H9 (cell line): ENCODE results near the gene G6PC2. TPM values are rescaled to one million over a fixed set of nuclear protein-coding genes. Genes with fewer than 3 reads are reported as not detected.

Experiments used
- DNase-seq: peaks from one replicate; pipeline ENCODE4 v3.0.0-alpha.2; 2017
- H2AFZ ChIP-seq: one replicate; pipeline ENCODE4 v1.6.1; 2013; ENCODE audit warnings: mild to moderate bottlenecking, low read length, control low read depth, moderate library complexity
- H2AK5ac ChIP-seq: 2 replicates; pipeline ENCODE4 v1.6.1; 2013; ENCODE audit warnings: low read length, control low read depth, mixed read lengths; ENCODE audit not compliant: insufficient read length
- H2BK120ac ChIP-seq: one replicate; pipeline ENCODE4 v1.6.1; 2013; ENCODE audit warnings: low read depth, mild to moderate bottlenecking, low read length, control low read depth, inconsistent platforms; ENCODE audit not compliant: poor library complexity, severe bottlenecking
- H2BK12ac ChIP-seq: 2 replicates; pipeline ENCODE4 v1.6.1; 2013; ENCODE audit warnings: low read length, control low read depth, mixed read lengths, low read depth; ENCODE audit not compliant: insufficient read length
- H2BK15ac ChIP-seq: 2 replicates; pipeline ENCODE4 v1.6.1; 2013; ENCODE audit warnings: low read depth, low read length, control low read depth
- H2BK20ac ChIP-seq: one replicate; pipeline ENCODE4 v1.6.1; 2013; ENCODE audit warnings: low read depth, mild to moderate bottlenecking, low read length, control low read depth, inconsistent platforms; ENCODE audit not compliant: poor library complexity, severe bottlenecking
- H2BK5ac ChIP-seq: 2 replicates; pipeline ENCODE4 v1.6.1; 2013; ENCODE audit warnings: low read length, control low read depth, mixed read lengths; ENCODE audit not compliant: insufficient read length
- H3K14ac ChIP-seq: 2 replicates; pipeline ENCODE4 v1.6.1; 2013; ENCODE audit warnings: low read length, control low read depth; ENCODE audit not compliant: insufficient read depth
- H3K18ac ChIP-seq: 2 replicates; pipeline ENCODE4 v1.6.1; 2013; ENCODE audit warnings: low read depth, mild to moderate bottlenecking, mixed read lengths, low read length, control low read depth; ENCODE audit not compliant: insufficient read length
- H3K23ac ChIP-seq: 2 replicates; pipeline ENCODE4 v1.6.1; 2013; ENCODE audit warnings: low read length, control low read depth, mixed read lengths, low read depth; ENCODE audit not compliant: insufficient read length
- H3K23me2 ChIP-seq: 2 replicates; pipeline ENCODE4 v1.6.1; 2013; ENCODE audit warnings: low read depth, mild to moderate bottlenecking, mixed read lengths, low read length, control low read depth; ENCODE audit not compliant: insufficient read length, poor library complexity, severe bottlenecking
- H3K27ac ChIP-seq: 2 replicates; pipeline ENCODE4 v1.5.1; 2013; ENCODE audit warnings: low read length, control low read depth, mixed read lengths, low read depth; ENCODE audit not compliant: insufficient read length
- H3K27me3 ChIP-seq: 2 replicates; pipeline ENCODE4 v1.6.1; 2013; ENCODE audit warnings: low read length, control low read depth, inconsistent platforms; ENCODE audit not compliant: insufficient read depth
- H3K4ac ChIP-seq: 2 replicates; pipeline ENCODE4 v1.6.1; 2013; ENCODE audit warnings: low read depth, mild to moderate bottlenecking, control low read depth, inconsistent platforms, low read length, moderate library complexity
- H3K4me1 ChIP-seq: 2 replicates; pipeline ENCODE4 v1.6.1; 2013; ENCODE audit warnings: low read length, control low read depth, inconsistent platforms; ENCODE audit not compliant: insufficient read depth
- H3K4me2 ChIP-seq: 2 replicates; pipeline ENCODE4 v1.6.1; 2013; ENCODE audit warnings: low read length, control low read depth, mixed read lengths; ENCODE audit not compliant: insufficient read length, insufficient read depth
- H3K56ac ChIP-seq: 2 replicates; pipeline ENCODE4 v1.6.1; 2013; ENCODE audit warnings: low read depth, mild to moderate bottlenecking, mixed read lengths, low read length, control low read depth; ENCODE audit not compliant: insufficient read length
- H3K79me1 ChIP-seq: 2 replicates; pipeline ENCODE4 v1.6.1; 2013; ENCODE audit warnings: low read depth, mild to moderate bottlenecking, moderate library complexity, low read length, control low read depth, inconsistent platforms; ENCODE audit not compliant: insufficient read depth, poor library complexity, severe bottlenecking
- H3K79me2 ChIP-seq: 2 replicates; pipeline ENCODE4 v1.6.1; 2013; ENCODE audit warnings: low read length, control low read depth, inconsistent platforms; ENCODE audit not compliant: insufficient read depth
- H3K9ac ChIP-seq: 2 replicates; pipeline ENCODE4 v1.6.1; 2013; ENCODE audit warnings: low read length, control low read depth, mixed read lengths; ENCODE audit not compliant: insufficient read length; ENCODE audit errors: extremely low read depth
- H3K9me3 ChIP-seq: one replicate; pipeline ENCODE4 v1.6.1; 2013; ENCODE audit warnings: low read depth, low read length, inconsistent platforms; ENCODE audit not compliant: control insufficient read depth
- H3T11ph ChIP-seq: one replicate; pipeline ENCODE4 v1.6.1; 2013; ENCODE audit warnings: mild to moderate bottlenecking, low read length, control low read depth, inconsistent platforms
- H4K20me1 ChIP-seq: one replicate; pipeline ENCODE4 v1.6.1; 2013; ENCODE audit not compliant: control insufficient read depth, insufficient read length, insufficient read depth
- H4K5ac ChIP-seq: 2 replicates; pipeline ENCODE4 v1.6.1; 2013; ENCODE audit warnings: low read depth, mild to moderate bottlenecking, mixed read lengths, low read length, control low read depth; ENCODE audit not compliant: insufficient read length
- H4K8ac ChIP-seq: replicated peaks from 2 replicates; pipeline ENCODE4 v1.6.1; 2013; ENCODE audit warnings: low read length, control low read depth, mixed read lengths, low read depth; ENCODE audit not compliant: insufficient read length
- H4K91ac ChIP-seq: 2 replicates; pipeline ENCODE4 v1.6.1; 2013; ENCODE audit warnings: low read depth, mild to moderate bottlenecking, moderate library complexity, mixed read lengths, low read length, control low read depth; ENCODE audit not compliant: insufficient read length
- H3K27ac Mint-ChIP-seq, 3 experiments: 2 replicates in 2 of 3; 3 replicates in 1 of 3; pipeline ENCODE4 v1.8.0; 2020 to 2021; ENCODE audit warnings: mixed read lengths in 3 of 3, mild to moderate bottlenecking in 1 of 3, moderate library complexity in 1 of 3
- H3K27me3 Mint-ChIP-seq: 2 replicates; pipeline ENCODE4 v1.8.0; 2021; ENCODE audit warnings: low read depth, mild to moderate bottlenecking, moderate library complexity, mixed read lengths
- H3K36me3 Mint-ChIP-seq, 3 experiments: 2 replicates in 2 of 3; 3 replicates in 1 of 3; pipeline ENCODE4 v1.8.0; 2020 to 2021; ENCODE audit warnings: low read depth in 3 of 3, mixed read lengths in 3 of 3; ENCODE audit not compliant: insufficient read depth in 1 of 3
- H3K4me1 Mint-ChIP-seq, 2 experiments: 2 replicates each; pipeline ENCODE4 v1.8.0; 2020; ENCODE audit warnings: mixed read lengths in 2 of 2
- H3K4me3 Mint-ChIP-seq, 2 experiments: 2 replicates in 1 of 2; 3 replicates in 1 of 2; pipeline ENCODE4 v1.8.0; 2020 to 2021; ENCODE audit warnings: mild to moderate bottlenecking in 2 of 2, mixed read lengths in 2 of 2, moderate library complexity in 1 of 2
- H3K9me3 Mint-ChIP-seq, 2 experiments: 2 replicates in 1 of 2; 3 replicates in 1 of 2; pipeline ENCODE4 v1.8.0; 2020; ENCODE audit warnings: mild to moderate bottlenecking in 2 of 2, mixed read lengths in 2 of 2, moderate library complexity in 1 of 2
- WGBS: extraction: QIAGEN DNeasy Blood & Tissue Kit; methylation state at CpG from one replicate; pipeline ENCODE4 v1.1.7; 2013; ENCODE audit warnings: missing lambda C conversion rate, low lambda C conversion rate, mixed read lengths; ENCODE audit not compliant: insufficient read length; ENCODE audit errors: extremely low coverage; 5-methylcytosine and 5-hydroxymethylcytosine counted together
- total RNA-seq: library from RNA; stranded (reverse); gene quantifications from 2 replicates; pipeline ENCODE4 v1.2.1, GENCODE V29; 2021
- TF ChIP-seq, protein P1 (sequence below): fragments of 200-600 bp; sonication (generic); conservative IDR thresholded peaks from 3 replicates; pipeline ENCODE4 v1.8.0; 2021; ENCODE audit warnings: antibody characterized with exemption, mild to moderate bottlenecking

G6PC2 gene
- total RNA-seq, 1 experiment from 2014 or later = not detected

DNA sequence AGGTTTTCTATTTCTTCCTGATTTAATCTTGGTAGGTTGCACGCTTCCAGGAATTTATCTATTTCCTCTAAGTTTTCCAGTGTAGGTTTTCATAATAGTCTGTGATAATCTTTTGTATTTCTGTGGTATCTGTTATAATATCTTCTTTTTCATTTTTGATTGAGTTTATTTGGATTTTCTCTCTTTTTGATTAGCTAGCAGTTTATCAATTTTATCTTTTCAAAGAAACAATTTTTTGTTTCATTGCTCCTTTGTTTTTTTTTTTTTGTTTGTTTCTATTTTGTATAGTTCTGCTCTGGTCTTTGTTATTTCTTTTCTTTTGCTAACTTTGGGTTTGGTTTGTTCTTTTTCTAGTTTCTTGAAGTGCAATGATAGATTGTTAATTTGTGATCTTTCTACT lies 51.3 kb downstream of the G6PC2 start:
- no peak overlapping the region for H2AK5ac ChIP-seq
- 0 out of 4 replicates have a peak, but pooled peaks cover 0 to 2% of the 10 kb centered on the region in 2 experiments for H3K4me1 Mint-ChIP-seq
- no peaks in the 10 kb centered on the region for H3K79me1 ChIP-seq
- H3K9me3 Mint-ChIP-seq = peaks cover 13 to 14% of the 10 kb centered on the region in 2 experiments
- no peak overlapping the region for H3K27ac ChIP-seq
- no peaks in the 10 kb centered on the region for H3K27me3 ChIP-seq
- no peak overlapping the region for H4K5ac ChIP-seq
- H2AFZ ChIP-seq = no peak overlapping the region
- no peaks in the 10 kb centered on the region for H3K9me3 ChIP-seq
- H4K20me1 ChIP-seq = no peaks in the 10 kb centered on the region
- no peaks in the 10 kb centered on the region for H3K4me1 ChIP-seq
- no peak overlapping the region for H4K91ac ChIP-seq
- WGBS = no CpG with 5 or more reads among the region's 1 CpG
- no peaks in the 10 kb centered on the region for H3K23me2 ChIP-seq
- H3K56ac ChIP-seq = no peak overlapping the region
- H3K9ac ChIP-seq = no peak overlapping the region
- H3K27me3 Mint-ChIP-seq = peaks cover 2% of the 10 kb centered on the region
- no peak overlapping the region for H3K4me2 ChIP-seq
- no peak overlapping the region for H2BK12ac ChIP-seq
- peaks cover 0 to 11% (median 0%) of the 10 kb centered on the region in 3 experiments; a peak in 1 of 7 replicates for H3K36me3 Mint-ChIP-seq
- H3K27ac Mint-ChIP-seq = no peak overlapping the region
- no peak overlapping the region for H2BK15ac ChIP-seq
- no peak overlapping the region for H4K8ac ChIP-seq
- H3K14ac ChIP-seq = no peak overlapping the region
- no peak overlapping the region for H2BK120ac ChIP-seq
- TF ChIP-seq, protein P1, sequence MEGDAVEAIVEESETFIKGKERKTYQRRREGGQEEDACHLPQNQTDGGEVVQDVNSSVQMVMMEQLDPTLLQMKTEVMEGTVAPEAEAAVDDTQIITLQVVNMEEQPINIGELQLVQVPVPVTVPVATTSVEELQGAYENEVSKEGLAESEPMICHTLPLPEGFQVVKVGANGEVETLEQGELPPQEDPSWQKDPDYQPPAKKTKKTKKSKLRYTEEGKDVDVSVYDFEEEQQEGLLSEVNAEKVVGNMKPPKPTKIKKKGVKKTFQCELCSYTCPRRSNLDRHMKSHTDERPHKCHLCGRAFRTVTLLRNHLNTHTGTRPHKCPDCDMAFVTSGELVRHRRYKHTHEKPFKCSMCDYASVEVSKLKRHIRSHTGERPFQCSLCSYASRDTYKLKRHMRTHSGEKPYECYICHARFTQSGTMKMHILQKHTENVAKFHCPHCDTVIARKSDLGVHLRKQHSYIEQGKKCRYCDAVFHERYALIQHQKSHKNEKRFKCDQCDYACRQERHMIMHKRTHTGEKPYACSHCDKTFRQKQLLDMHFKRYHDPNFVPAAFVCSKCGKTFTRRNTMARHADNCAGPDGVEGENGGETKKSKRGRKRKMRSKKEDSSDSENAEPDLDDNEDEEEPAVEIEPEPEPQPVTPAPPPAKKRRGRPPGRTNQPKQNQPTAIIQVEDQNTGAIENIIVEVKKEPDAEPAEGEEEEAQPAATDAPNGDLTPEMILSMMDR = no peak
- H3K18ac ChIP-seq = no peak overlapping the region
- no peak overlapping the region for H3K23ac ChIP-seq
- H3T11ph ChIP-seq = no peak overlapping the region
- DNase-seq = no peak
- H3K79me2 ChIP-seq = no peaks in the 10 kb centered on the region
- H3K4ac ChIP-seq = no peak overlapping the region
- H2BK5ac ChIP-seq = no peak overlapping the region
- no peak overlapping the region for H2BK20ac ChIP-seq
- no peak overlapping the region for H3K4me3 Mint-ChIP-seq
